SH-SY5Y (cell line): ENCODE results near the gene GAS6.

ENCODE experiments used
- GATA2 ChIP-seq: IDR thresholded peaks from 2 replicates; pipeline ENCODE4 v1.6.1; 2011; ENCODE audit warnings: mild to moderate bottlenecking, low read depth, low read length
- GATA3 ChIP-seq: IDR thresholded peaks from 2 replicates; pipeline ENCODE4 v1.6.1; 2011; ENCODE audit warnings: low read depth, mild to moderate bottlenecking, low read length, moderate library complexity

DNA sequence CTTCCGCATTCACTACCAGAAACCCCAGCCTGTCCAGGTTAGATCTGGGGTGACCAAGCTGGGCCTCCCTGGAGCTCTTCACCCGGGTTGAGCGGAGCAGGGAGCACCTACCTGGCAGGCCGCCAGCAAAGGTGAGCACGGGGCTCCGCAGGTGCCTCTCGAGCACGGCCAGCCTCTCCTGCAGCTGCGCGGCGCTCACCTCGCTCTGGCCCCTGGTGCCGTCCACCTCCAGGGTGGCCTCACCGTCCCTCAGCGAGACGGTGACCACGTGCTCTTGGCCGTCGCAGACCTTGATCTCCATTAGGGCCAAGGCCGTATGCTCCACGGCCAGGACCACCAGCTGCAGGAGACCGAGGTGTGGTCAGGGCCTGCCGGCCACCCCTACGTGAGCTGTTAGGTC is 42.0 kb downstream of the GAS6 start:
- TF ChIP-seq GATA2 (no peak), GATA3 (no peak)
